Endothelial cell of umbilical vein (primary cell): Measurements from ENCODE around the gene CWC25.

ENCODE experiments used
- CTCF ChIP-seq, 2 donors: IDR thresholded peaks; 1 replicate in 1 of 2; 2 replicates in 1 of 2; pipeline ENCODE4 v1.5.1; 2011; ENCODE audit warnings: low read length in 2 of 2, mild to moderate bottlenecking in 2 of 2, moderate library complexity in 2 of 2, control low read depth in 1 of 2, inconsistent platforms in 1 of 2, low read depth in 1 of 2; ENCODE audit not compliant: insufficient read depth in 1 of 2; ENCODE audit errors: extremely low read depth in 1 of 2
- EZH2 ChIP-seq: IDR thresholded peaks from 2 replicates; pipeline ENCODE4 v1.6.1; 2012; ENCODE audit warnings: borderline replicate concordance, low read depth, mild to moderate bottlenecking, moderate library complexity, low read length, inconsistent platforms; ENCODE audit not compliant: severe bottlenecking
- GATA2 ChIP-seq: IDR thresholded peaks from 2 replicates; pipeline ENCODE4 v1.7.0; 2011; ENCODE audit warnings: low read depth, mild to moderate bottlenecking, moderate library complexity, mixed read lengths, low read length; ENCODE audit not compliant: insufficient read length, insufficient read depth
- JUN ChIP-seq: IDR thresholded peaks from 2 replicates; pipeline ENCODE4 v1.6.1; 2011; ENCODE audit warnings: borderline replicate concordance, low read depth; ENCODE audit not compliant: insufficient read length, insufficient read depth
- MAX ChIP-seq: IDR thresholded peaks from 2 replicates; pipeline ENCODE4 v1.6.1; 2011; ENCODE audit not compliant: insufficient read depth, insufficient read length
- MYC ChIP-seq: IDR thresholded peaks from one replicate; pipeline ENCODE4 v1.6.1; 2011; ENCODE audit warnings: mild to moderate bottlenecking, low read depth, low read length
- POLR2A ChIP-seq: IDR thresholded peaks from 2 replicates; pipeline ENCODE4 v1.6.1; 2012; ENCODE audit warnings: low read depth, mild to moderate bottlenecking, control low read depth, low read length
- POLR2AphosphoS5 ChIP-seq: IDR thresholded peaks from 2 replicates; pipeline ENCODE4 v1.6.1; 2012; ENCODE audit warnings: low read depth, mild to moderate bottlenecking, control low read depth, low read length, moderate library complexity; ENCODE audit not compliant: insufficient read depth

GRCh38 chr17:38868817-38869525 lies 43.9 kb upstream of the CWC25 start:
- no peak for TF ChIP-seq MAX
- TF ChIP-seq CTCF (IDR thresholded peaks at IDR 0.05; ENCODE audit: extremely low read depth in 1 of 2, insufficient read depth in 1 of 2, low read depth in 1 of 2, low read length in 2 of 2) = peak in 1 of 2 donors; percentile 17
- no peak for TF ChIP-seq POLR2A
- TF ChIP-seq MYC = no peak
- no peak for TF ChIP-seq EZH2
- TF ChIP-seq POLR2AphosphoS5 = no peak
- TF ChIP-seq JUN = no peak
- no peak for TF ChIP-seq GATA2
